GM12878 (cell line): ENCODE results near the gene RARRES2.

Experiments
- CEBPB ChIP-seq, 2 experiments: fragments of 150-350 bp in 1 of 2; IDR thresholded peaks; 2 replicates each; pipeline ENCODE4 v1.6.1; 2012 to 2014; ENCODE audit warnings: low read depth in 2 of 2, low read length in 2 of 2, borderline replicate concordance in 1 of 2, inconsistent platforms in 1 of 2
- CTCF ChIP-seq, 3 experiments: IDR thresholded peaks in 2 of 3; conservative IDR thresholded peaks in 1 of 3; 2 replicates each; pipeline ENCODE4 v1.5.1; 2011; ENCODE audit warnings: low read depth in 3 of 3, low read length in 3 of 3, mild to moderate bottlenecking in 3 of 3, control low read depth in 2 of 3, moderate library complexity in 2 of 3, inconsistent platforms in 1 of 3, mixed read lengths in 1 of 3; ENCODE audit not compliant: control insufficient read depth in 2 of 3, insufficient read depth in 1 of 3; ENCODE audit errors: extremely low read depth in 1 of 3
- EZH2 ChIP-seq: IDR thresholded peaks from 2 replicates; pipeline ENCODE4 v1.6.1; 2012; ENCODE audit warnings: low read depth, mild to moderate bottlenecking, control low read depth, inconsistent platforms, low read length, borderline replicate concordance; ENCODE audit not compliant: control insufficient read depth
- FOS ChIP-seq: IDR thresholded peaks from 3 replicates; pipeline ENCODE4 v1.6.1; 2011; ENCODE audit warnings: borderline replicate concordance; ENCODE audit not compliant: insufficient read length; ENCODE audit errors: extremely low read depth
- SMAD1 ChIP-seq: fragments of 450-650 bp; IDR thresholded peaks from 2 replicates; pipeline ENCODE4 v1.6.1; 2018; ENCODE audit warnings: mild to moderate bottlenecking, low read depth; ENCODE audit not compliant: partially characterized antibody

- TF ChIP-seq CTCF (IDR thresholded peaks at IDR 0.05 in 2 of 3, conservative IDR thresholded peaks at IDR 0.05 in 1 of 3; ENCODE audit: control insufficient read depth in 2 of 3, extremely low read depth in 1 of 3, insufficient read depth in 1 of 3, low read depth in 3 of 3, low read length in 3 of 3) = no peak
- no peak for TF ChIP-seq FOS
- no peak for TF ChIP-seq EZH2
- TF ChIP-seq CEBPB (IDR thresholded peaks at IDR 0.05; ENCODE audit: borderline replicate concordance in 1 of 2, low read depth in 2 of 2, low read length in 2 of 2) = no peak
- TF ChIP-seq SMAD1 = no peak
Measured at GRCh38 chr7:150388306-150388705, 46.9 kb upstream of the RARRES2 start.
